ENCODE measurements around the gene AP5S1. TPM values are rescaled to one million over a fixed set of nuclear protein-coding genes. Genes with fewer than 3 reads are reported as not detected.
"Not testable (repeated sequence)": the region's sequence is repeated elsewhere in the genome, so short reads cannot be mapped to it uniquely, and the experiment has no call there.

The AP5S1 gene
- total RNA-seq, 2 donors from 2014 or later, result 4.9 to 5.3 TPM

DNA sequence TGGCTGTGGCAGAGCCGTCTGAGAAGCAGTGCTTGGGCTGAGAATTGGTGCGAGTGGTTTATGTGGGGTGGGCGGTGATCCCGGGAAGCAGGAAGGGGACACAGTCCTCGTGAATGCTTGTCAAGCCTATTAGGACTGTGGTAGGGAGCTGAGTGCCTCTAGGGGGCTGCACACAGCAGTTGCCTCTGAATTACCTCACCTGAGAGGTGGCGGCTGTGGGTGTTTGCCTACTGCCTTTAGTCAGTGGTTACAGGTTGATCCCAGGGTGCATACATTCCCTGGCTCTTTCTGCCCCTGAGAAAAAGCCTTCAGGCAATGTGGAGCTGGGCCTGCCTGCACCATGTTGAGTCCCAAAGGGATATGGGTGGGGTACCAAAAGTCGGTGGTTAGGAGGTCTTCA is 5.2 kb downstream of the AP5S1 start:
- no peaks in the 10 kb centered on the region for H3K27me3 ChIP-seq
- TF ChIP-seq POLR2A (IDR thresholded peaks at IDR 0.05), result no peak
- TF ChIP-seq, protein P1, sequence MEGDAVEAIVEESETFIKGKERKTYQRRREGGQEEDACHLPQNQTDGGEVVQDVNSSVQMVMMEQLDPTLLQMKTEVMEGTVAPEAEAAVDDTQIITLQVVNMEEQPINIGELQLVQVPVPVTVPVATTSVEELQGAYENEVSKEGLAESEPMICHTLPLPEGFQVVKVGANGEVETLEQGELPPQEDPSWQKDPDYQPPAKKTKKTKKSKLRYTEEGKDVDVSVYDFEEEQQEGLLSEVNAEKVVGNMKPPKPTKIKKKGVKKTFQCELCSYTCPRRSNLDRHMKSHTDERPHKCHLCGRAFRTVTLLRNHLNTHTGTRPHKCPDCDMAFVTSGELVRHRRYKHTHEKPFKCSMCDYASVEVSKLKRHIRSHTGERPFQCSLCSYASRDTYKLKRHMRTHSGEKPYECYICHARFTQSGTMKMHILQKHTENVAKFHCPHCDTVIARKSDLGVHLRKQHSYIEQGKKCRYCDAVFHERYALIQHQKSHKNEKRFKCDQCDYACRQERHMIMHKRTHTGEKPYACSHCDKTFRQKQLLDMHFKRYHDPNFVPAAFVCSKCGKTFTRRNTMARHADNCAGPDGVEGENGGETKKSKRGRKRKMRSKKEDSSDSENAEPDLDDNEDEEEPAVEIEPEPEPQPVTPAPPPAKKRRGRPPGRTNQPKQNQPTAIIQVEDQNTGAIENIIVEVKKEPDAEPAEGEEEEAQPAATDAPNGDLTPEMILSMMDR (IDR thresholded peaks at IDR 0.05), result no peak
- H3K4me3 ChIP-seq, result no peak overlapping the region
- no peak overlapping the region for H3K27ac ChIP-seq
- 70 to 87% methylated on average over 5 to 7 of the region's 7 CpGs for WGBS, 2 donors
- ATAC-seq (no peak), DNase-seq (no peak)
- no peaks in the 10 kb centered on the region for H3K9me3 ChIP-seq
- peaks cover 0 to 17% of the 10 kb centered on the region in 2 donors for H3K36me3 ChIP-seq (replicated peaks in 1 of 2; ENCODE audit: insufficient read depth in 1 of 2, low read depth in 2 of 2)
- intact Hi-C loops (cut with DNase I), result no loop called here
- peaks cover 9% of the 10 kb centered on the region for H3K4me1 ChIP-seq

DNA sequence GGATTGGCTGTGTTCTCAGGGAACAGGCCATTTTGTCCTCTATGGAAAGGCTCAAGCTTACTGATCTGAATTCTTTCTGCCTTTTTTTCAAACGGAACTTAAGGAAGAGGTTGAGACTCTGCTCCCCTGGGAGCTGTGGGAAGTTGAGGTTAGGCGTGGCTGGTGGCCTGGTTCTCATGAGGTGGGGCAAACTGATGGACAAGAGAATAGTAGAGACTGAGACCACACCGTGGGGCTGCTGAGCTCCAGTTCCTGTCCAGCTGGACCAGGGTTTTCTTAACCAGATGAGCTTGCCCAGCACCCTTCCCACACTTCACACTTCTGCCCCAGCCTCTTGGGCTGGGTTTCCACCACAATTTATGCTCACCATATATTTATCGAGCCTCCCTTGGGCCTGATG is 6.1 kb downstream of the AP5S1 start:
- H3K9me3 ChIP-seq, result no peaks in the 10 kb centered on the region
- intact Hi-C loops (cut with DNase I), result no loop called here
- H3K4me3 ChIP-seq, result no peak overlapping the region
- H3K36me3 ChIP-seq (replicated peaks in 1 of 2; ENCODE audit: insufficient read depth in 1 of 2, low read depth in 2 of 2), result peaks cover 0 to 17% of the 10 kb centered on the region in 2 donors
- peaks cover 4% of the 10 kb centered on the region for H3K4me1 ChIP-seq
- no peaks in the 10 kb centered on the region for H3K27me3 ChIP-seq
- ATAC-seq (no peak), DNase-seq (no peak)
- H3K27ac ChIP-seq, result no peak overlapping the region
- TF ChIP-seq POLR2A (IDR thresholded peaks at IDR 0.05), result no peak
- TF ChIP-seq, protein P1 (IDR thresholded peaks at IDR 0.05), result no peak
- 71 to 78% methylated on average over 3 to 4 of the region's 4 CpGs for WGBS, 2 donors

DNA sequence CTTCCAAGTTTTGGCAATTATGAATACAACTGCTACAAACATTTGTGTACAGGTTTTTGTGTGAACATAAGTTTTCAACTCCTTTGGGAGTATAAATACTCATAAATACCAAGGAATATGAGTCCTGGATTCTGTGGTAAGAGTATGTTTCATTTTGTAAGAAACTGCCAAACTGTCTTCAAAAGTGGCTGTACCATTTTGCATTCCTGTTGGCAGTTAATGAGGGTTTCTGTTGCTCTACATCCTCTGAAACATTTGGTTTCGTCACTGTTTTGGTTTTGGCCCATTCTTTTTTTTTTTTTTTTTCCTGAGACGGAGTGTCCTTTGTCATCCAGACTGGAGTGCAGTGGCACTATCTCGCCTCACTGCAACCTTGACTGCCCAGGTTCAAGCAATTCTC is 8.5 kb downstream of the AP5S1 start:
- Histone ChIP-seq H3K4me1 (no peaks in the 10 kb centered on the region), H3K27ac (no peak overlapping the region), H3K4me3 (no peak overlapping the region), H3K9me3 (no peaks in the 10 kb centered on the region), H3K36me3 (replicated peaks in 1 of 2; ENCODE audit: insufficient read depth in 1 of 2, low read depth in 2 of 2) (peaks cover 0 to 10% of the 10 kb centered on the region in 2 donors), H3K27me3 (no peaks in the 10 kb centered on the region)
- DNase-seq (no peak), ATAC-seq (no peak)
- 87 to 91% methylated on average over 3 of the region's 3 CpGs for WGBS, 2 donors
- intact Hi-C loops (cut with DNase I), result no loop called here
- TF ChIP-seq, protein P1 (IDR thresholded peaks at IDR 0.05), result no peak
- TF ChIP-seq POLR2A (IDR thresholded peaks at IDR 0.05), result no peak

DNA sequence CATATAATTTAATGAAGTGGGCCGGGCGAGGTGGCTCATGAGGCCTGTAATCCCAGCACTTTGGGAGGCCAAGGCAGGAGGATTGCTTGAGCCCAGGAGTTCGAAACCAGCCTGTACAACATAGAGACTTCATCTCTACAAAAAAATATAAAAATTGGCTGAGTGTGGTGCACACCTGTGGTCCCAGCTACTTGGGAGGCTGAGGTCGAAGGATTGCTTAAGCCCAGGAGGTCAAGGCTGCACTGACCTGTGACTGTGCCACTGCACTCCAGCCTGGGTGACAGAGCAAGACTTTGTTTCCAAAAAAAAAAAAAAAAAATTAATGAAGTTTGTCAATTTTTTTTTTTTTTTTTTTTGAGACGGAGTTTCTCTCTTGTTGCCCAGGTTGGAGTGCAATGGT is 9.5 kb downstream of the AP5S1 start:
- H3K9me3 ChIP-seq; H3K4me1 ChIP-seq; DNase-seq; H3K36me3 ChIP-seq (replicated peaks in 1 of 2; ENCODE audit: insufficient read depth in 1 of 2, low read depth in 2 of 2); H3K27me3 ChIP-seq; intact Hi-C loops (cut with DNase I); H3K4me3 ChIP-seq; H3K27ac ChIP-seq; ATAC-seq: not testable (repeated sequence)
- WGBS, 2 donors, result 97 to 100% methylated on average over 5 of the region's 5 CpGs

DNA sequence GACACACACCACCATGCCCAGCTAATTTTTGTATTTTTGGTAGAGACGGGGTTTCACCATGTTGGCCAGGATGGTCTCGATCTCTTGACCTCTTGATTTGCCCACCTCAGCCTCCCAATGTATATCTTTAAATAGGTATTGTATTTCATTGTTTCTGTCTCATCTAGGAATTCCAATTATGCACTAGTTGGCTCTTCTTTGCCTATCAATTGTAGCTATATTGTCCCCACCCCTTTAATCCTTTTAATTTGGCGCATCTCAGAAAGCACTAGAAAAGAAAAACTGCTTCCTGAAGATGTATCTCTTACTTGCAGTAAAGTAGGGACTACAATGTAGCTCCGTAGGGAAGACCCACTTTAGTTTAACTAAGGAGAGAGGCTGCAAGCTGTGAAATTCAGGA is 15.8 kb downstream of the AP5S1 start:
- no peaks in the 10 kb centered on the region for H3K36me3 ChIP-seq (replicated peaks in 1 of 2; ENCODE audit: insufficient read depth in 1 of 2, low read depth in 2 of 2)
- H3K9me3 ChIP-seq, result no peaks in the 10 kb centered on the region
- H3K27ac ChIP-seq, result no peak overlapping the region
- H3K4me3 ChIP-seq, result no peak overlapping the region
- ATAC-seq, result no peak
- H3K27me3 ChIP-seq, result no peaks in the 10 kb centered on the region
- 95 to 99% methylated on average over 4 of the region's 4 CpGs for WGBS, 2 donors
- no peak for DNase-seq
- intact Hi-C loops (cut with DNase I), result no loop called here
- H3K4me1 ChIP-seq, result no peaks in the 10 kb centered on the region
- no peak for TF ChIP-seq POLR2A (IDR thresholded peaks at IDR 0.05)
- TF ChIP-seq, protein P1 (IDR thresholded peaks at IDR 0.05), result no peak

All from body of pancreas (tissue), 4 donors.